GM18508 (cell line): ENCODE data around the gene ACTR5.

Experiments
- ATAC-seq: cut with Tn5 transposase; IDR thresholded peaks from one replicate; pipeline ENCODE4 v1.9.1; 2021; ENCODE audit warnings: moderate number of reproducible peaks; ENCODE audit not compliant: insufficient read depth, unreplicated experiment

Gene ACTR5

DNA sequence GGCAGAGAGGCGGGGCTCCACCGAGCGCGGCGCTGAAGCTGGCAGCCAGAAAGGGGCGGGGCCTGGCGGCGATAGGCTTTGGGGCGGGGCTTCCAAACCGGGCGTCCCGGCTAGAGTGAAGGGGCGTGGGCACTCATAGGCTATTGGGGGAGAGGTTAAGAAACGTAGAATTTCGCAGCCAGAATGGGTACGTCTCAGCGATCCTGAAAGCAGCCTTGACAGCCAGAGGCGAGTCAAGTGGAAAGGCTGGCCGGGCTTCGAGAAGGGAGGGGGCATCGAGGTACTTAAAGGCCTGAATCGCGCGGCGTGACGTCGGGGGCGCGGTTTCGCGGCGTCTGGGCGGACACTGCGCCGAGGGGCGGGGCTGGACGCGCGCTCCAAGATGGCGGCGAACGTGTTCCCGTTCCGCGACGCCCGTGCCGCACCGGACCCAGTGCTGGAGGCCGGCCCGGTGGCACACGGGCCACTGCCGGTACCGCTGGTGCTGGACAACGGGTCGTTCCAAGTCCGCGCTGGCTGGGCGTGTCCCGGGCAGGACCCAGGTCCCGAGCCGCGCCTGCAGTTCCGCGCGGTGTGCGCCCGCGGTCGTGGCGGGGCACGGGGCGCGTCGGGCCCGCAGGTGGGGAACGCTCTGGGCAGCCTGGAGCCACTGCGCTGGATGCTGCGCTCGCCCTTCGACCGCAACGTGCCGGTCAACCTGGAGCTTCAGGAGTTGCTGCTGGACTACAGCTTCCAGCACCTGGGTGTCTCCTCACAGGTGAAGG, at the start of gene ACTR5:
Gene ACTR5 (plus strand): TSS at position 364 of the 764 bp plus-strand sequence. CDS start 19 bp downstream, at position 383.
- peak; percentile 47 for ATAC-seq

DNA sequence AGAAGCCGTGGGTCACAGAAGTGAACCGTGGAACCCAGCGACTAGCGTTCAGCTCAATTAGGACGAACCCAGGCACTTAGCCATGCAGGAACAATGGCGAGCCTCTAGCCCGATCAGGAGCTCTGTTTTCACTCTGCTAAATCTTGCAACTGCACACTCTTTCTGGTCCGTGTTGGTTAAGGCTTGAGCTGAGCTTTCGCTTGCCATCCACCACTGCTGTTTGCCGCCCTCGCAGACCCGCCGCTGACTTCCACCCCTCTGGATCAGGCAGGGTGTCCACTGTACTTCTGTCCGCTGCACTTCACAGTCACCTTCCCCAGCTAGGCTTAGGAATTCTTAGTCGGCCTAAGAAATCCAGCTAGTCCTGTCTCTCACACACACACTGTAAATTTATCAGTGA, 49.7 kb upstream of the ACTR5 start:
- no peak for ATAC-seq

DNA sequence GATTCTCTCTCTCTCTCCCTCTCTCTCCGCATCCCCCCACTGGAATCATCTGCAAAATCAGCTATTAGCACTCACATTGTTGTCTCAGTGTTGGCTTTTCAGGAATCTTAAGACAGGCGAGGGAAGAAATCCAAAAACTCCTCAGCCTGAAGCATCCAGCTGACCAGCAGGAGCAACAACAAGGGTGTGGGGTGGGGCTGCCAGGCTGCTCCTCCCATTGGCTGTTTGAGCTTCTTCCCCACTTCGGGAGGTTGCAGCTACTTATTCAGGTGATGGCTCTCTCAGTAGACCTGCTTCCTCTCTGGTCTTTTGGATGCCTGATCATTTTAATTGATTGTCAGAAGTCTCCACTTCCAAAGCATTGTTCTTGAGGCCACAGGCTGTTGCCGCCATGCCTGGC, 48.1 kb upstream of the ACTR5 start:
- ATAC-seq = no peak

GRCh38 chr20:38700926-38701325, 47.3 kb upstream of the ACTR5 start:
- ATAC-seq = no peak

- ATAC-seq = no peak
Measured at GRCh38 chr20:38703526-38703925, 44.7 kb upstream of the ACTR5 start.

DNA sequence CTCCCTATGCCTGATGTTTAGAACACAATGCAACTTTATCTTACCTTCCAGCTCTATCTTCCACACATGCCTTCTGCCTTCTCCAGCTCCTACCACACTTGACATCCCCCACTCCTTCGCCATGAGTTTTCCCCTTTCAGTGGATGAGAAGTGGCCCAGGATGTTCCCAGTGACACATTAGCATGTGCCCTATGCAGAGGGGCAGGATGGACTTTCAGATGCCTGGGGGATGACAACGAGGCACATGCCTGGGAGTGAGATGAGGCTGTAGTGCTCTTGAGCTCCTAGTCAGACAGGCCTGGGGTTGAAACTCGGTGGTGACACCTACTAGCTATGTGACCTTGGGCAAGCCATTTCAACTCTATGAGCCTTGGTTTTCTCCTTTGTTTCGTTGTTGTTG, 44.1 kb upstream of the ACTR5 start:
- no peak for ATAC-seq

DNA sequence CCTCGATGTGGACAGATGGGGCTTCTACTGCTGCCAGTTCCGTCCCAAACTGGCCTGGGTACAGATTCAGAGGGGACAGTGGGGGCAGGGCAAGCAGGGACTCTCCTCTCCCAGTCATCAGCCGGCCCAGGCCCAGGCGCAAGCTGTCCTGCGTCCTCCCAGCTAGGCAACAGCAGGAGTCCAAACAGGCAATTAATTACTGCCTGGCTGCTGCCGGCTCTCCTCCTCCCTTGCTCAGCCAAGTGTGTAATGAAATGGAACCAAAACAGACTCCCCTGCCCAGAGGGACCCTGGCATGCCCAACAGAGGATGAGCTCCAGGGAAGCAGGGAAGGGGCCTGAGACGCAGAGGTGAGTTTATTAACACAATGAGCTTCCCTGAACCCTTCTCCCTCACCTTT, 41.8 kb upstream of the ACTR5 start:
- no peak for ATAC-seq

DNA sequence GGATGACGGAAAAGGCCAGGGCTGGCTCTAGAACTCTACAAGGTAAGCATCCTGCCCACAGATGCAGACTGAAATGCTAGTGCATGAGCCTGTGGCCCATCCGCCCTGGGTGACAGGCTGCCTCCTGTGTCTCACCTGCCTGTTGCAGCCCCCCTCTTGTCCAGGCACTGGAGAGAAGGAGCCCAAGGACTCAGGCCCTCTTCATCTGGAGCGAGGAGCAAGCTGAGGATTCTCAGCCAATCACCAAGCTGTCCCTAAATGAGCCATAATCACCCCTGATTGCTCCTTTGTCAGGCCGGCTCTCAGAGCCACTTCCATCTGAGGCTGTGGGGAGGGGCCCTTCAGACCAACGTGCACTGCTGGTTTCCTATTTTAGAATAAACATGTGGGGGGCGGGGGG, 34.0 kb upstream of the ACTR5 start:
- no peak for ATAC-seq

DNA sequence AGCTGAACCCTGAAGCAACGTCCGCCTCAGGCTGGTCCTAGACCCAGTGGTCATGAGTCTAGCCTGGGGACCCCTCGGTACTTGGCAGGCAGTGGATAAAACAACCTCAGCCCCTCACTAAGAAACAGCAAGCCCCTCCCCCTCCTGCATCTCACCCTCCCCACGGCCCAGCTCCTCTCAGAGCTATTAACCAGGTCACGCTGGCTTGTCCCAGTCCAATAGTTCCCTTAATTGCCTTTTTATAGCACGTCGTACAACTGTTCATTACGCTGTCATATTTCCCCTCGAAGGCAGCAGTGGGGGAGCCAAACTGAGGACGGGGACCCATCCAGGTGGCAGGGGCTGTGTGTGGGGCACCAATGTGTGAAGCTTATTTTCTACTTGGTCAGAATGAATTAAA, 32.6 kb upstream of the ACTR5 start:
- ATAC-seq = no peak

DNA sequence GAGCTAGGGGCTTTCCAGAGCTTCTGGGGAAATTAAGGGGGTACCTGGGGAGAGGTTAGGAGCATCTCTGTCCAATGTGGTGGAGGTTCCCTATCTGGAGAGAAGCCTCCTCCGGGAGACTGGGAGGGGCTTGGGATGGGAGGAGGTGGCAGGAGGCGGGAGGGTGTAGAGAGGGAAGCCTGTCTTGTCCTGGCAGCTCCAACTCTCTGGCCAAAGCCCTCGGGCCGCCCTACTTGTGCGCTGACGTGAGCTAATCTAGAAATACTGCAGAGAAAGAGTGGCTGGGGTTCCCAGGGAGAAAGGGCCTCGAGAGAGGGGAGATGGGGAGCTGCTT, 25.6 kb upstream of the ACTR5 start:
- ATAC-seq = no peak

- ATAC-seq = no peak
Measured at GRCh38 chr20:38723017-38723847, 25.0 kb upstream of the ACTR5 start.

DNA sequence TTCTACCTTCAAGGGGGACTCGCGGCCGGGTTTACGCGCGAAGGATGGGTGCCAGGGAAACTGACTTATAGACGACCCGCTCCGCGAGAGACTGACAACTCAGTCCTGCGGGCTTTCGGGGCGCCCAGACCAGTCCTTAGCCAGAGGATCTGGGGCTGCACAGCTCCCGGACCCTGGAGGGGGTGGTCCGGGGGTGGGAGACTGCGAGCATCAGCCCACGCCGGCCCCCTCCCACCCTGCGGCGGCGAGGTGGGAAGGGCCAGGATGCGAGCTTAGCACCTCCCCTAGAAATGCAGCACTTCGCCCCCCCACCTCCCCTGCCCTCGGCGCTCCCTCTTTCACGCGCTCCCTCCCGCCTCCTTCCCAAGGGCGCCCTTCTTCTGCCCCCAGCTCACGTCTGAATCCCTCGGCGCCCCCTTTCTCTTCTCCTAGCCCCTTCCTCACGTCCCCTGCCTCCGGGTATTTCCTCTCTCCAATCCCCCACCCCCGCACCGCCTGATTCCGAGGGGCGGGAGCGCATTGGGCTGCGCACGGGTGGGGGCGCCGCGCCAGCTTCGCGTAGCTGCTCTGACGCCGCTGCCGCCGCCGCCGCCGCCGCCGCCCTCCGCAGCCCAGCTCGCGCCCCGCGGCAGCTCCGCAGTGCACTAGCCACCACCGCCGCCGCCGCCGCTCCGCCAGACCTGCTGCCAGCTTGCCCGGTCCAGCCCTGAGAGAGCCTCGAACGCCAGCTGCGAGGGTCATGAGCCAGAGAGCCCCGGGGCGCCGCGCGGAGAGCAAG, 24.2 kb upstream of the ACTR5 start, which contains the start of gene SLC32A1:
Gene SLC32A1 (plus strand): TSS at position 639 of the 778 bp plus-strand sequence. CDS start 239 bp downstream, outside the sequence.
- ATAC-seq = no peak

- ATAC-seq = no peak
Measured at GRCh38 chr20:38724626-38725147, 23.6 kb upstream of the ACTR5 start.

DNA sequence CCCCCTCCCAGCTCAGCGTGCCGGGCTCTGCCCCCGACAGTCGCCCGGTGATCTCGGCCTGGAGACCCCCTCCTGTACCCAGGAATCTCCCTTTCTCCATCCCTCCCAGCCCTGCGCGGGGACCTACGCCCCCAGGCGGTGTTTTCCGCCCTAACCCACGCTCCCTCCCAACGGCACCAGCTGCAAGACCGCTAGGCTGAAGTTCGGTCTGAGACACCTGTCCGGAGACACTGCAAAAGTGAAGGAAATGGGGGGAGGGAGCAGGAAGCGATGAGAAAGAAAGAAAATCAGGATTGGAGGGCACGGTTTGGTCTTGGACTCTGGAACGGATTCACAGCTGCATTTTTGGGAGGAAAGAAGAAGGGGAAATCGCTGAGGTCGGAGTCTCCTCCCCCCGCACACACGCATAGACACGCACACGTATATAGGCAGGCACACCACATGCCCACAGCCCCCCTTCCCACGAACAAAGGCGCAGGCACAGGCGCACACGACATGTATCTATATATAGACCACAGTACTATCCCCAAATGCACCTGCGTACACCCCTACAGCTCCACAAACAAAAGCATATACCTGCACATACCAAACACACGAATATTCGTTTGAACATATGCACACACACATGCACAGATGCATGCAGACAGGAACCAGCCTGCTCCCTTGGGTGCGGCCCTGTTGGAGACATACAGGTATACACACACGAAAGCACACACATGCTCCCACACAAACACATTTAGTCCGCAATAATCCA, 22.9 kb upstream of the ACTR5 start:
- no peak for ATAC-seq

GRCh38 chr20:38725931-38726803, 22.1 kb upstream of the ACTR5 start:
- no peak for ATAC-seq

GRCh38 chr20:38726804-38727606, 21.3 kb upstream of the ACTR5 start:
- ATAC-seq = no peak

GRCh38 chr20:38727607-38728190, 20.6 kb upstream of the ACTR5 start:
- no peak for ATAC-seq
